GM12865 (cell line): Measurements from ENCODE around the gene MIS18A.

ENCODE experiments used
- DNase-seq: peaks from one replicate; pipeline ENCODE4 v3.0.0; 2010; ENCODE audit warnings: low read depth
- H3K4me3 ChIP-seq: 2 replicates; pipeline ENCODE4 v1.5.1; 2011; ENCODE audit warnings: mild to moderate bottlenecking, low read depth, low read length, control low read depth
- TF ChIP-seq, protein P1 (sequence below): IDR thresholded peaks from 2 replicates; pipeline ENCODE4 v1.5.1; 2011; ENCODE audit warnings: low read length, control low read depth, low read depth, inconsistent platforms; ENCODE audit not compliant: insufficient read depth; ENCODE audit errors: missing control alignments

MIS18A gene

DNA sequence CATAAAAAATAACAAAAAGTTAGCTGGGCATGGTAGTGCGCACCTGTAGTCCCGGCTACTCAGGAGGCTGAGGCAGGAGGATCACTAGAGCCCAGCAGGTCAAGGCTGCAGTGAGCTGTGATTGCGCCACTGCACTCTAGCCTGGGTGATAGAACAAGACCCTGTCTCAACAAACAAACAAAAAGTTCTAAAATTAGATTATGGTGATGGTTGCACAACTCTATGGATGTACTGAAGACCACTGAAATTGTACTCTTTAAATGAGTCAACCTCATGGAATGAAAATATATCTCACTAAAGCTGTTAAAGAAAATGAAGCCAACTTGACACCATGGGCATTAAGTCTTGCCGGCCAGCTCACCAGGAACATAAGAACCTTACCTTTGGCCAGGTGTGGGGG is 28.9 kb upstream of the MIS18A start:
- TF ChIP-seq, protein P1, sequence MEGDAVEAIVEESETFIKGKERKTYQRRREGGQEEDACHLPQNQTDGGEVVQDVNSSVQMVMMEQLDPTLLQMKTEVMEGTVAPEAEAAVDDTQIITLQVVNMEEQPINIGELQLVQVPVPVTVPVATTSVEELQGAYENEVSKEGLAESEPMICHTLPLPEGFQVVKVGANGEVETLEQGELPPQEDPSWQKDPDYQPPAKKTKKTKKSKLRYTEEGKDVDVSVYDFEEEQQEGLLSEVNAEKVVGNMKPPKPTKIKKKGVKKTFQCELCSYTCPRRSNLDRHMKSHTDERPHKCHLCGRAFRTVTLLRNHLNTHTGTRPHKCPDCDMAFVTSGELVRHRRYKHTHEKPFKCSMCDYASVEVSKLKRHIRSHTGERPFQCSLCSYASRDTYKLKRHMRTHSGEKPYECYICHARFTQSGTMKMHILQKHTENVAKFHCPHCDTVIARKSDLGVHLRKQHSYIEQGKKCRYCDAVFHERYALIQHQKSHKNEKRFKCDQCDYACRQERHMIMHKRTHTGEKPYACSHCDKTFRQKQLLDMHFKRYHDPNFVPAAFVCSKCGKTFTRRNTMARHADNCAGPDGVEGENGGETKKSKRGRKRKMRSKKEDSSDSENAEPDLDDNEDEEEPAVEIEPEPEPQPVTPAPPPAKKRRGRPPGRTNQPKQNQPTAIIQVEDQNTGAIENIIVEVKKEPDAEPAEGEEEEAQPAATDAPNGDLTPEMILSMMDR, result no peak
- no peak overlapping the region for H3K4me3 ChIP-seq
- DNase-seq, result no peak

DNA sequence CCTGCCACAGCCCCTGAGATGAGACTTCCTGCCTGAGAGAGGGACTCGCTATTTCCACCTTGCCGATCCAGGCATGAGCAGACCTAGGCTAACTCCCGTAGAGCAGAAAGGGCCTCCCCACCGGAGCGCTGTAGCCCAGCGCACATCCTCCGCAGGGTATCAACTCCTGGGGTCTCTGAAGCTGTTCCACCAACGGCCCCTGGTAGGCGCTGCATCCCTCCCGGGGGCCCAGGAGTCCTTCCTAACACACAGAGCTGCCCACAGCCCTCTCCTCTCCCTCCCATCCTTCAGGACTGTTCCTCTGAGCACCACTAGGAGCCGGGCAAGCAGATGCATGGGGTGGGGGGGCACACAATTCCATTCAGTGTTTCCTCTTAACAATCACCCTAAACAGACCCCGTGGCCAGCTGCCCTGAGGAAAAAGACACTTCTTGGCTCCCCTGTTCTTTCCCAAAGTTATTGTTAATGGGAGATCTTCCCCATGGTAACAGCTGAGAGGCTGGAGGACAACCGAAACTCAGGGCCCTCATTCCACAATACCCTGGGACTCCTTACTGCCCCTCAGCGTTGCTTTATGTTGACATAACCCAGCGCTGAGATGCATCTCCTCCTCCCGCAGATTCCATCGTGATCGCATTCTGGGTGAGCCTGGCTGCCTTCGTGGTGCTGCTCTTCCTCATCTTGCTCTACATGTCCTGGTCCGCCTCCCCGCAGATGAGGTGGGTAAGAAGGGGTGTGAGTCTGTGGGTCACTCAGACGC is 27.4 kb upstream of the MIS18A start:
- no peak for DNase-seq
- H3K4me3 ChIP-seq, result no peak overlapping the region
- TF ChIP-seq, protein P1, result peak; percentile 5

DNA sequence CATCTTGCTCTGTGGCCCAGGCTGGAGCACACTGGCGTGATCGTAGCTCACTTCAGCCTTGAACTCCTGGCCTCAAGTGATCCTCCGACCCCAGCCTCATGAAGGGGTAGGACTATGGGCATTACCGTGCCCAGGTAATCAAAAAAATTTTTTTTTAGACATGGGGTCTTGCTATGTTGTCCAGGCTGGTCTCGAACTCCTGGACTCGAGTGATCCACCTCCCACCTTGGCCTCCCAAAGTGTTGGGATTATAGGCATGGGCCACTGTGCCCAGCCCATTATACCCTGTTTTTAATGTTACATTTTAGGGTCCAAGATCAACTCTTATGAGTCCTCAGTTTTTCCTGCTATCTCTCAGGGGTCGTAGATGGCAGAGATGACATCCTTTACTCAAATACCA is 26.1 kb upstream of the MIS18A start:
- H3K4me3 ChIP-seq, result no peak overlapping the region
- no peak for DNase-seq
- TF ChIP-seq, protein P1, result no peak

DNA sequence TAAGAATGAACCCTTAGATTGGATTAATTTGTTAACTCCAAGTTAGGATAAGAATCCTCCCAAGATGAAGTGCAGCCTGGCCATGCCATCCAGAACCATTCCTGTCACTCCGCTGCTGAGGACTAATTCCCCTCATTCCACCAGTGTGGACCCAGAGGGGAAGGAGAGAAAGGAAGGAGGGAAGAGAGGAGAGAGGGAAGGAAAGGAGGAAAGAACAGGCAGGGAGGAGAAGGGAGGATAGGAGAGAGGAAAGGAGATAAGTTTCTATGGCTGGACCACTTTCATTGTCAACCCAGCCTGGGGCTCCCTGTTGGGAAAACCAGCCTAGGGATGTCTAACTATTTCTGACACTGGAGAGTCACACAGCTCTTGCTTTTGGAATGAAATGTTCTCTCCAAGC is 24.5 kb upstream of the MIS18A start:
- no peak for DNase-seq
- no peak overlapping the region for H3K4me3 ChIP-seq
- TF ChIP-seq, protein P1, result no peak

DNA sequence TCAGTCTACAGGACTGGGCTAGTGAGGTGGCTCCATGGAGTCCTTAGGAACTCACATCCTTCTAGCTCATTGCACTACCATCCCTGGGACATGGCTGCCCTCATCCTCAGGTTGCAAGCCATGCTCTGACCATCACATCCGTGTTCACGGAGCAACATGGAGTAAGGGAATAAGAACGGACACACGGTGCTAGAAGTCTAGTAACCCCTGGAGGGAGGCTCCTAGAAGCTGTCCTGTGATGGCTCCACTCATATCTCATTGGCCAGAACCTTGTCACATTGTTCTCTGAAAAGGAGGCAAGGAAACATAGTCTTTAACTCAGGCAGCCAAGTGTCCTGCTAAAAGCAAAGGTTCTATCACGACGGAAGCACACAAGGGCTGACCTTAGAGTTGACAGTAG is 23.7 kb upstream of the MIS18A start:
- no peak for DNase-seq
- no peak overlapping the region for H3K4me3 ChIP-seq
- TF ChIP-seq, protein P1, result no peak

DNA sequence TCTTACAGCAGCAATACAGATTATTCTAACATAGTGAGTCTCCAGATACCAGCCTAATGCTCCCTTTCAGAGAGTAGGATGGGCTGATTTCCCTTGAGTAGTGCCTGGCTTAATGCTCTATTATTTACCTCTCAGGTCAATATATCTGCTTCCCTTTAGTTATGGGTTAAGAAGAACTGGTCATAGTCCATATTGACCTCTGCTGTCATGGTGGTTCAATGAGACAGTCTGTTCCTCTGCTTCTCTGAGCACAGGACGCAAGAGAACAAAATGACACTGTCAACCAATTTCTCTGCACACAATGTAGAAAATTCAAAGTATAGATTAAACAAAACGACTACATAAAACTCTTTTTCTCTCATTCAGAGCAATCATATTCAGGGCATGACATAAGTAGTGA is 22.7 kb upstream of the MIS18A start:
- no peak overlapping the region for H3K4me3 ChIP-seq
- TF ChIP-seq, protein P1, result no peak
- DNase-seq, result no peak
